HG03025 (cell line): ENCODE data around the gene SPRTN.

Experiments used
- ATAC-seq: cut with Tn5 transposase; IDR thresholded peaks from one replicate; pipeline ENCODE4 v1.9.1; 2021; ENCODE audit warnings: mild to moderate bottlenecking, moderate library complexity; ENCODE audit not compliant: unreplicated experiment, low FRiP score

SPRTN gene

DNA sequence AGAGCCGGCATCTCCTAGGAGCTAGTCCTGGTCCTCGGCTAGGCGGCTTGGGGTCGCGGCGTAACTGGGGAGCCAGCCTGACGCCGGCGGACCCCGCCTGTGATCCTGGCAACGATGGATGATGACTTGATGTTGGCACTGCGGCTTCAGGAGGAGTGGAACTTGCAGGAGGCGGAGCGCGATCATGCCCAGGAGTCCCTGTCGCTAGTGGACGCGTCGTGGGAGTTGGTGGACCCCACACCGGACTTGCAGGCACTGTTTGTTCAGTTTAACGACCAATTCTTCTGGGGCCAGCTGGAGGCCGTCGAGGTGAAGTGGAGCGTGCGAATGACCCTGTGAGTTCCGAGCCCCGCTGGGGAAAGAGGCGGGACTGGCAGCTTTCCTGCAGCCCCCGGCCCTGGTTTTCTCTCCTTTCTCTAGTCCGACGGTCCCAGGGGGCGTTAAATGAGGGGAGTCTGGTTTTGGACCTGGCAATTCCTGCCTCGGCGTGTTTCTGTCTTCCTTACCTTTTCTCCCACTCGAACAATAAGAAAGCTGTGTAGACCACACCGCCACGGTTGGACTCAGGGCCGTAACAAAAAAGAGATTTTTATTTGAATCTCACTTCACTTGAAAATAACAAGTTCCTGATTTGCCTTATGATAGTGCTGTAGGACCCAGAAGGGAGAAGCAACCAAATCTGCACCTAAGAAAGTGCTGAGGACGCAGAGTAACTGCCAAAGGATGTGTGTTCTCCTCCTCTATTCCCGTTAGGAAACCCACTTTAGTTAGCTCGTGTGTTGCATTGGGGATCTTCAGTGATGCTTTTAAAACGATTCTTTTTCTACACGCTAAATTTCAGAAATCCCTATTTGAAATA is at the start of gene SPRTN:
Gene SPRTN (plus strand): TSS at position 24 of the 859 bp plus-strand sequence. CDS start 91 bp downstream, at position 115.
- ATAC-seq: peak; percentile 56

- no peak for ATAC-seq
These were observed 42.2 kb upstream of the SPRTN start for GRCh38 chr1:231295938-231296337.

GRCh38 chr1:231301990-231302389 is 36.1 kb upstream of the SPRTN start:
- no peak for ATAC-seq

- no peak for ATAC-seq
These were observed 27.6 kb upstream of the SPRTN start for GRCh38 chr1:231310391-231310934.

DNA sequence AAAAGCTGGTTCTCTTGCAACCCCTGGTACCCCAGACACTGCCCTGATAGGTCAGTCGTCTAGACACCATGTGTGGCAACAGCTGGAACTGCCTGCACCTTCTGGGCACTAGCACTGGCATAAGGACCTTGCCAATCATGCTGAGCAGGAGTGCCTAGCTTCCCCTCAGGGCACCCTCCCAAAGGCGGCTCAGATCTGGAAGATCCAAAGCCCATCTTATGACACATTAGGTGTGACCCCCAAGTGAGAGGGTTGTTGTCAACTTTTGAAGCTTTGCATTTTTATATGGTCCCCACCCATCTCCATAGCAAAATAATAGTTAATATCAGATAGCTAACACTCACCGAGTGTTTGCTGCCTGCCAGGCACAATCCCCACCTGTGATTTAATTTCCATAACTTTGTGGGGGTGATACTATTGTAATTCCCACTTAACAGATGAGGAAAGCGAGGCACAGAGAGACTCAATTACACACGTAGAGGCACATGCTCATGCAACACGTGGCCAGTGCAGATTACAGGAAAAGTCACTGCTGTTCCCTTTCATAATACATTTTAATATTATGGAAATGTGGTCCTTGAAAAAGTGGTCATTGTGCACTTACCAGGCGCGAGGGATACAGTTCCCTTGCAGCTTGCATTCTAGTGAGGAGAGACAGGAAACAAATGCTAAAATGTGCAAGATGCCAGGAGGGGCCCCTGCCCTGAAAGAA is 26.2 kb upstream of the SPRTN start:
- ATAC-seq: no peak

GRCh38 chr1:231312432-231312788 is 25.7 kb upstream of the SPRTN start:
- no peak for ATAC-seq

- ATAC-seq: no peak
These were observed 24.4 kb upstream of the SPRTN start for GRCh38 chr1:231313661-231314060.

- ATAC-seq: no peak
These were observed 22.2 kb upstream of the SPRTN start for GRCh38 chr1:231315887-231316286.

- no peak for ATAC-seq
These were observed 20.6 kb upstream of the SPRTN start for GRCh38 chr1:231317306-231318014.

- ATAC-seq: no peak
These were observed 20.1 kb upstream of the SPRTN start for GRCh38 chr1:231318015-231318355.

DNA sequence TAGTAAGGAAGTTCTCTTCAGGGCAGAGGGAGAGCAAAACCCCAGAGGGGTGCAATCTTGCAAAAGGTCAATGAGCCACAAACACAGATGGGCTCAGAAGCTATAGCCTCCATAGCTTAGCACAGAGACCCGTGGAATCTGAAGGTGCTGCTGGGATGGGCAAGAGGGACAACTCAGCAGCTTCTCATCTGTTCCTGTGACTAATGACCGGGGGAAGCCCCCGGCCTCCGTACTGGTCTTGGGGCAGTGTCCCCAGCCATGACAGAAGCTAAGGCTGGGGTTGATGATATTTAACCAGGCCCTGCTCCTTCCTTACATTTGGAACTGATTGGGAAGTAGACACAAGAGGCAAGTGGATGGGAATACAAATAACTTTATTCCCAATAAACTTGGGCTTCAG is 19.5 kb upstream of the SPRTN start:
- ATAC-seq: no peak

DNA sequence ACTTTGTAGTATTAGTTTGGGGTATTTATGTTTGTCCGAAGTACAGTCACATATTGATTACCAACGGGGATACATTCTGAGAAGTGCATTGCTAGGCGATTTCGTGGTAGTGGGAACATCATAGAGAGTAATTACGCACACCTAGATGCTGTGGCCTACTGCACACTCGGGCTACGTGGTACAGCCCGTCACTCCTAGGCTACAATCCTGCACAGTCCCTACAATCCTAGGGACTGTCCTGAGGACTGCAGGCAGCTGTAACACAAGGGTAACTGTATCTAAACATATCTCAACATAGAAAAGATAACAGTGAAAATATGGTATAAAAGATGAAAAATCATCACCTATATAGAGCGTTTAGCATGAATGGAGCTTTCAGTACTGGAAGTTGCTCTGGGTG is 19.0 kb upstream of the SPRTN start:
- ATAC-seq: no peak

GRCh38 chr1:231322880-231323530 is 15.1 kb upstream of the SPRTN start:
- ATAC-seq: no peak

- ATAC-seq: no peak
These were observed 13.4 kb upstream of the SPRTN start for GRCh38 chr1:231324660-231325059.

DNA sequence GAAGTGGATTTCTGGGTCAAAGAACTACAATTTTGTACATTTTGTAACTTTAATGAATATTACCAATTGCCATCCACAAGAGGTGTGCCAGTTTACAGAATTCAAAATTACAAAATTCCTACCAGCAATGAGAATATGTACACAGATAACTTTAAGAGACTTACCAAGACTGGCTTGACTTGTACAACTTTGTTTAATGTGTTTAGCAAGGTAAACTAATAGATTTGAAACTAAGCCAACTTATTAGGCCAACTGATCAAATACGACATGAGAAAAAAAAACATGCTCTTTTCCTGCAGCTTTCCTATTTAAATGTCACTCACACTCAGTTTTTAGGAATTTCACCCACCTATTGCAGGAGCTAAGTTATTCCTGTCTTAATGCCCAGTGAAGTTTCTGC is 11.8 kb upstream of the SPRTN start:
- ATAC-seq: no peak

- ATAC-seq: no peak
These were observed 10.5 kb upstream of the SPRTN start for GRCh38 chr1:231327617-231328016.

- ATAC-seq: no peak
These were observed 8.6 kb upstream of the SPRTN start for GRCh38 chr1:231329483-231329882.

DNA sequence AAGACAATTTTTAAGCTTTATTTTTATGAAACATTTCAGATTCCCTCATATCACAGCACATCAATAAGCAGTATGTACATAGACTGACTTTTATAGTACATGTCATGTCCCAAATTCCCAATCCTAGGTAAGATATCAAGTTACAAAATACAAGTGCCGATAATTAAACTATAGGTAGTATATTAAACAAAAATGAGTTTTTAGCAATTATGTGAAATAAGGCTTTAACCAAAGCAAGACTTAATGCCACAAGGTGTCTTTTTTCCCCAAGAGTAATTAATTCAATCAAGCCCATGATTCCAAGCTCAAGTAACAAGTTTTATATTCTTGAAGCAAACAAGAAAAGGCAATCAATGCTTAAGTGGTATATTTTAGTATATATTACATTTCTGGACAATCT is 5.3 kb upstream of the SPRTN start:
- ATAC-seq: no peak

DNA sequence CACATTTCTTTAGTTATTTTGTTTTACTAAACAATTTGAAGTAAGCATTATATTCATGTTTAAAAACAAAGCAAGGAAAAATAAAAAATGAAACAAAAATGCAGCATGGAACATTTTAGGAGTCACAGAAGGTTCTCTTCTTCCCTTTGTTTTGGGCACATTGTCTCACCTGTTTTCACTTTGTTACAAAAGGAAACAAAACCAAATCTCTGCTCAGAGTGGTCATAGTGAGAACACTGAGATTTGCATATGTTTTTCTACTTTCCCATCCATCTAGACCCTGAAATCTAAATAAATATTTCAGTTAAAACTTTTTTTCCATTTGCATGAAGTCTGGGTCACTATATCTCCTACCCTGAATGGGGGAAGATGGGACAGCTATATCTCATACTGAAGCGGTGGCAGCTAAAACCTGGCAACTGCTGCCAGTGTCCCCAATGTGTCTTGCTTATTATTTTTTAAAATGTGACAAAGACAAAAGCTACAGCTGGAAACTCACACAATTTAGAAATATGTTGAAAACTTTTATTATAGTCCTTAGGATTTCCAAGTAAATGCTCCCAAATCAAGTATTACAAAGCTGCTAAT is 3.9 kb upstream of the SPRTN start:
- no peak for ATAC-seq

- ATAC-seq: no peak
These were observed 3.1 kb upstream of the SPRTN start for GRCh38 chr1:231334952-231335351.
